Sigmoid colon (tissue), 3 donors: ENCODE results near the gene IL1R1.

Source experiments
- CTCF ChIP-seq, 4 experiments: fragments of 450-650 bp in 3 of 4; fragments of 200-600 bp in 1 of 4; IDR thresholded peaks; one replicate each; pipeline ENCODE4 v1.5.1; 2016 to 2019; ENCODE audit warnings: antibody characterized with exemption in 4 of 4, mild to moderate bottlenecking in 3 of 4, moderate library complexity in 2 of 4
- POLR2A ChIP-seq, 2 donors: fragments of 450-650 bp; IDR thresholded peaks; one replicate each; pipeline ENCODE4 v1.6.1; 2016; ENCODE audit warnings: antibody characterized with exemption in 2 of 2, mild to moderate bottlenecking in 2 of 2, moderate library complexity in 2 of 2

GRCh38 chr2:102191501-102191900 lies 49.0 kb downstream of the IL1R1 start:
- no peak for TF ChIP-seq CTCF (IDR thresholded peaks at IDR 0.05)
- no peak for TF ChIP-seq POLR2A (IDR thresholded peaks at IDR 0.05)
